Hematopoietic multipotent progenitor cell treated with erythropoietin and hydrocortisone succinate and interleukin-3 and kit ligand, for 8 days (in vitro differentiated cells): ENCODE measurements around the gene CSNK1G1.
"Not testable (repeated sequence)": the region's sequence is repeated elsewhere in the genome, so short reads cannot be mapped to it uniquely, and the experiment has no call there.

ENCODE experiments used
- DNase-seq: peaks from one replicate; pipeline ENCODE4 v3.0.0-alpha.2; 2015

CSNK1G1 gene

DNA sequence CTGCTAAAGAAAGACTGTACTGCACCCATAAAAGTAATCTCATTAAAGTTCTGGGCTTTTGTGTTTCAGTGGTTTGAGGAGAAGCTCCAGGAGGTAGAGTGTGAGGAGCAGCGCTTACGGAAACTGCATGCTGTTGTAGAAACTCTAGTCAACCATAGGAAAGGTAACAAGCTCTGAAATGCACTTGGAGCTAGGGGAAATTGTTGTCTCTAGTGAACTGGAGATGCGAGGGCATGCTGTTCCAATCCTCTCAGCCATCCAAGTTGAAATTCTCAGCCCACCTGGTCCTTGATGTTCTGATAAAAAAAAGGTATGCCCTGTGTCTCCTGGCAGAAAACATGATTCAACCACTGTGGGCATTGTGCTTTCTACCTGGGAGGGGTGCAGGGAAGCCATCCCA lies 225.8 kb downstream of the CSNK1G1 start:
- no peak for DNase-seq

DNA sequence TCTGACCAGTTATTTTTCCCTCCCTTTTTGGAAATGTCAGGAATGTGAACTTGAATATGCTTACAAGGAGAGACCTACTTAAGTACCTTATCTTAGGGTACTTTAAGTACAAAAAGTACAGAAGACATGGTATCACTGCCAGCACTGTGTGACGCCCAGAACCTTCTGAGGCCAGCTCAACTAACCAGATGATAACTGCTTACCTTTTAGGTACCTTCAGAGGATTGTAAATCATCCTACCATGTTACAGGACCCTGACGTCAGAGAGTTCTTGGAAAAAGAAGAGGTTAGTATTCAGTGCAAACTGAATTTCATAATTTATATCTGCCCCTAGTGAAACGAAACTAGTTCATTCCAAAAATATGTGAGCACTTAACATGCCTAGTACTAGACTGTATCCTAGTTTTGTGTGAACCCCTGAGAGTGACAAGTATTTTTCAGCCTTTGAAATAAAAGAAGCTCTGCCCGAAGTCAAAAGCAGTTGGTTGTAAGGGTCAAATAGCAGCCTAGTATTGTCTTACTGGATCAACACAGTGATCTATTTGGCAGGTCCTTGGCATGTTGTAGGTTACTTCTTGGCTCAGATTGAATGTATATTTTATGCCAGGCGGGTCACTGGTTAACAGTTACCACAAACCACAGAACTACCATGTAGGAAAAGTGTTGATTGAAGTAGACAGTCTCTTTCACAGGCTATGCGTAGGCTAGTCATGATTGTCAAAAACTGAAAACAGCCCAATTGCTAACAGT lies 228.3 kb downstream of the CSNK1G1 start:
- DNase-seq, result no peak

DNA sequence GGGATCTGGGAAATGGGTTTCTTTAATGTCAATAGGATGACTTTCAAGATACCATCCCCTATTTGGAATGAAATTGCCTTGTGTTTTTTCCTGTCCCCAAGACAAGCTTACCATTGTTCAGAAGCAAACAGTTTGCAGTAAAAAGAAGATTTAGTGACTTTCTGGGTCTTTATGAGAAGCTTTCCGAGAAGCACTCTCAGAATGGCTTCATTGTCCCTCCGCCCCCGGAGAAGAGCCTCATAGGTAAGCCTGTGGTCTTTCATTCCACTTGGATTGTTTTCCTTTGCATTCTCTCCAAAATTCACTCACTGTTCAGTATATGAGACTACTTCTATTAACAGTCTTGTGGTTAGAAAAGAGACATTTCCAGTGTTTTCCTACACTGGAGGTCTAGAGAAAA lies 230.0 kb downstream of the CSNK1G1 start:
- no peak for DNase-seq

DNA sequence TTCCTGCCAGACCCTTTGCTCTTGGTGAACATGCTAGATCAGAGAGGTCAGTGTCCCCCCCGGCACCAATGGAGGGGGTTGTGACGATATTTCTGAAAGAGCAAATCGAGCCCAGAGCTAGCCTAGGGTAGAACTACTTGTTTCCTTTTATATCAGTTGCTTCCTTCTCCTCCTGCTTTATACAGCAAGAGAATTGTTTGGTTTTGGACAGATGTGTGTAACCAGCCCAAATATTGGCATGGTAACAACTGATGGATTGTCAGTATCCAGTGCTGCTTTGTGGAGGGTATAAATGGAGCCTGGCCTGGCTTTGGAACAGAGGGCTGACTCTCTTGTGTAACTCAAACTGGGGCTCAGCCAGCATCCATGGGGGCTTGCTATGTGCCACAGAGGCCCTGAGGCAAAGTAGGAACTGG lies 233.0 kb downstream of the CSNK1G1 start:
- DNase-seq, result no peak

DNA sequence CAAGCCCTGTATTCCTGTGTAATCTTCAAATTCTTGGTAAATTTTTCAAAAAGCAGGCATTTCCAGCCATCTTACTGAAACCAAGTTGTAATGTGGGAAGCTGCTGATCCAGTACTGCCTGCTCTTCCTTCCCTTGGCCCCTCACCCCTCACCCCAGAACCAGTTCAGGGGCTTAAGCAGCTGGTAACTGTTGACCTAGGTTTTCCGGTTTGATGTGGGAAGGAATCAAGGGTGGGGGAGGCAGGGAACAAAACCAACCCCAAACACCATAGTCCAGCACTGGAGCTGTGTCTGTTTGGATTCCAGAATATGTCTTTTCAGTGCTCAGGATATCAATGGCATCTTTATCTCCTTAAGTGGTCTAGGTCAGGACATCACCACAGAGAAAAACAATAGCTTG lies 233.5 kb downstream of the CSNK1G1 start:
- DNase-seq, result no peak

DNA sequence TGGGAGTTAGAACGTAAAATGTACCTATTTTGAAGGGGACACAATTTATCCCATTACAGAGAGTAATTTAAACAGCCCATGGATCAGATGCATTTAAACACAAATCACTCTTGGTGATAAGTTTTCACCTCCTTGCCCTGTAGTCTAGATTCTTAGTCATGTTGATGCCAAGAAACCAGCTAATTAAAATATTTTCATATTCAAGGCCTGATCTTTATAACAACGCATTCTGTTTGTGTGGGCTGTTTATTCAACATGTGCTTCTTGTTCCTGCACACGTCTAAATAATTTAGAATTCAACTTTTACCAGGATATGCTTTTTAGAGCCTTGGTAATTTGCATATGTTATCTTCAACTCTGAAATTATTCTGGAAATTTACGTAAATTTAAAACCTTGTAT lies 234.4 kb downstream of the CSNK1G1 start:
- no peak for DNase-seq

DNA sequence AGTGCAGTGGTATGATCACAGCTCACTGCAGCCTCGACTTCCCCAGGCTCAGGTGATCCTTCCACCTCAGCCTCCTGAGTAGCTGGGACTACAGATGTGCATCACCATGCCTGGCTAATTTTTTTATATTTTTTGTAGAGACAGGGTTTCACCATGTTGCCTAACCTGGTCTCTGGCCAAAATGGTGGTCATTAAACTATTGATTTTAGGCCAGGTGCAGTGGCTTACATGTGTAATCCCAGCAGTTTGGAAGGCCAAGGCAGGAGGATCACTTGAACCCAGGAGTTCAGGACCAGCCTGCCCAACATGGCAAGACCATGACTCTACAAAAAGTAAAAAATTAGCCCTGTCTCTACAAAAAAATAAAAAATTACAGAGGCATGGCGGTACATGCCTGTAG lies 235.7 kb downstream of the CSNK1G1 start:
- not testable (repeated sequence) for DNase-seq

DNA sequence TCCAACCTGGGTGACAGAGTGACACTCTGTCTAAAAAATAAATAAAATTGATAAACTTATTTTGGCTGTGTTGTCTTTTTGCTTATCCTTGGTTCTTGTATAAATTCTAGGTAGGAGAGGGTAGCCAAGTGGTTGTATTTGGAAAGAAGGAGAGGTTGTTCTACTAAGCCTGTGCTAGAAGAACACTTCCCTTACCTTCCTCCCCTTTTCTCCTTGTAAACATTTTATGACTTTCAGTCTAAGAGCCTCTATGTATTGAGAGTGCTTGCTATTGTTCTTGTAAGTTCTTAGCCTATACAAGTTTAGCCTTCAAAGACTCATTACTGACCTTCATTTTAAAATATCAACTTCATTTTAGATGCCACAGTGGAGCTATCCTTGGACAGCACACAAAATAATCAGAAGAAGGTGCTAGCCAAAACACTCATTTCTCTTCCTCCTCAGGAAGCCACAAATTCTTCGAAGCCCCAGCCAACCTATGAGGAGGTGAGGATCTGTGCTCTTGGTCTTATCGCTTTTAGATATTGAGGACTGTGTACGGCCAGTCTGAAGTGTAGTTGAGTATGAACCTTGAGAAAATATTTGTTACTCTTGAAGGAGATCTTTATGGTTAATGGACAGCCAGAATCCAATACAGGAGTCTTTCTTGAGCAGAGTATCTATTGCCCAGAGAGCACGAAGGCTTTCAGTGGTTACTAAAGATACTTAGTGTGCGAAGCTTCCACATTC lies 238.1 kb downstream of the CSNK1G1 start:
- DNase-seq, result no peak
